Esophagus muscularis mucosa (tissue), 4 donors: ENCODE measurements around the gene NSF. TPM values are rescaled to one million over a fixed set of nuclear protein-coding genes. Genes with fewer than 3 reads are reported as not detected.

Experiments used
- DNase-seq: peaks from one replicate; pipeline ENCODE4 v3.0.0-alpha.2; 2017; ENCODE audit errors: extremely low spot score
- H3K27ac ChIP-seq, 4 donors: fragments of 200-600 bp; sonication (generic); replicated peaks in 1 of 4; 1 replicate in 3 of 4; 2 replicates in 1 of 4; pipeline ENCODE4 v1.5.1; 2016 to 2019; ENCODE audit warnings: mild to moderate bottlenecking in 1 of 4
- H3K27me3 ChIP-seq, 4 donors: fragments of 200-600 bp; sonication (generic); one replicate each; pipeline versions ENCODE4 v1.5.1 to v1.6.0; 2016 to 2019
- H3K36me3 ChIP-seq, 4 donors: fragments of 200-600 bp; sonication (generic); one replicate each; pipeline ENCODE4 v1.5.1; 2016 to 2019
- H3K4me1 ChIP-seq, 4 donors: fragments of 200-600 bp; sonication (generic); one replicate each; pipeline ENCODE4 v1.5.1; 2016 to 2019
- H3K4me3 ChIP-seq, 4 donors: fragments of 200-600 bp; sonication (generic); 1 replicate in 2 of 4; 2 replicates in 2 of 4; pipeline ENCODE4 v1.5.1; 2016 to 2019; ENCODE audit warnings: mild to moderate bottlenecking in 4 of 4, moderate library complexity in 1 of 4
- H3K9me3 ChIP-seq, 4 donors: fragments of 200-600 bp; sonication (generic); 1 replicate in 3 of 4; 2 replicates in 1 of 4; pipeline ENCODE4 v1.5.1; 2016 to 2019
- CTCF ChIP-seq, 3 experiments: fragments of 200-600 bp in 2 of 3; fragments of 450-650 bp in 1 of 3; sonication (generic) in 2 of 3; IDR thresholded peaks; one replicate each; pipeline ENCODE4 v1.5.1; 2017 to 2019; ENCODE audit warnings: antibody characterized with exemption in 3 of 3, mild to moderate bottlenecking in 2 of 3, moderate library complexity in 1 of 3
- EP300 ChIP-seq: sonication (generic); formaldehyde crosslinking; IDR thresholded peaks from one replicate; pipeline ENCODE4 v1.6.1; 2017; ENCODE audit warnings: antibody characterized with exemption
- POLR2A ChIP-seq: fragments of 450-650 bp; IDR thresholded peaks from one replicate; pipeline ENCODE4 v1.6.1; 2017; ENCODE audit warnings: antibody characterized with exemption, moderate library complexity, mild to moderate bottlenecking, low read depth
- POLR2AphosphoS5 ChIP-seq, 2 donors: sonication (generic); formaldehyde crosslinking; IDR thresholded peaks; one replicate each; pipeline ENCODE4 v1.6.1; 2017; ENCODE audit warnings: antibody characterized with exemption in 2 of 2
- WGBS: methylation state at CpG from one replicate; pipeline ENCODE4 v1.1.5; 2018; 5-methylcytosine and 5-hydroxymethylcytosine counted together
- intact Hi-C: fragments of 100-400 bp; cut with DNase I; formaldehyde crosslinking; loops from one replicate; pipeline ENCODE4 v1.15.1; 2023
- total RNA-seq, 4 donors: library from RNA; depleted of rRNA; stranded (reverse); fragments of >200 nt; gene quantifications; one replicate each; pipeline versions ENCODE4 v1.1.0 to v1.2.1, GENCODE V29; 2016

NSF gene
- total RNA-seq, 4 donors from 2014 or later, result 15.7 to 25.3 (median 17.9) TPM

- H3K27ac ChIP-seq, result no peak overlapping the region
Observed at GRCh38 chr17:46730026-46730425, 139.6 kb downstream of the NSF start.

GRCh38 chr17:46730679-46731078 lies 140.2 kb downstream of the NSF start:
- no peaks in the 10 kb centered on the region for H3K27me3 ChIP-seq
- no peak overlapping the region for H3K4me3 ChIP-seq
- no peaks in the 10 kb centered on the region for H3K9me3 ChIP-seq
- peaks cover 7 to 42% (median 21%) of the 10 kb centered on the region in 4 donors for H3K36me3 ChIP-seq
- intact Hi-C loops, result no loop called here
- TF ChIP-seq EP300 (no peak), CTCF (IDR thresholded peaks at IDR 0.05) (no peak), POLR2AphosphoS5 (IDR thresholded peaks at IDR 0.05) (no peak), POLR2A (no peak)
- no peaks in the 10 kb centered on the region for H3K4me1 ChIP-seq
- no peak overlapping the region for H3K27ac ChIP-seq
- 95% methylated on average over 1 of the region's 1 CpG for WGBS
- DNase-seq, result no peak

More at GRCh38 chr17:46730026-46730425, 139.6 kb downstream of the NSF start:
- WGBS, result 94% methylated on average over 2 of the region's 2 CpGs
- no peak for DNase-seq
- Histone ChIP-seq H3K27me3 (no peaks in the 10 kb centered on the region), H3K9me3 (no peaks in the 10 kb centered on the region), H3K4me1 (no peaks in the 10 kb centered on the region), H3K4me3 (no peak overlapping the region), H3K36me3 (peaks cover 7 to 42% (median 21%) of the 10 kb centered on the region in 4 donors)
- TF ChIP-seq EP300 (no peak), CTCF (IDR thresholded peaks at IDR 0.05) (no peak), POLR2AphosphoS5 (IDR thresholded peaks at IDR 0.05) (no peak), POLR2A (no peak)
- intact Hi-C loops, result no loop called here

- Histone ChIP-seq H3K27ac (no peak overlapping the region), H3K27me3 (no peaks in the 10 kb centered on the region), H3K36me3 (peaks cover 7 to 34% (median 17%) of the 10 kb centered on the region in 4 donors), H3K4me3 (no peak overlapping the region), H3K4me1 (no peaks in the 10 kb centered on the region), H3K9me3 (no peaks in the 10 kb centered on the region)
- TF ChIP-seq POLR2AphosphoS5 (IDR thresholded peaks at IDR 0.05) (no peak), POLR2A (no peak), EP300 (no peak), CTCF (IDR thresholded peaks at IDR 0.05) (no peak)
- DNase-seq, result no peak
- intact Hi-C loops, result no loop called here
- WGBS, result 83% methylated on average over 1 of the region's 1 CpG
Observed at GRCh38 chr17:46732160-46732559, 141.7 kb downstream of the NSF start.

- H3K4me3 ChIP-seq, result no peak overlapping the region
- no peak overlapping the region for H3K27ac ChIP-seq
- H3K9me3 ChIP-seq, result no peaks in the 10 kb centered on the region
- 87% methylated on average over 7 of the region's 7 CpGs for WGBS
- no peaks in the 10 kb centered on the region for H3K27me3 ChIP-seq
- peaks cover 7 to 27% (median 14%) of the 10 kb centered on the region in 4 donors for H3K36me3 ChIP-seq
- TF ChIP-seq POLR2A (no peak), CTCF (IDR thresholded peaks at IDR 0.05) (no peak), POLR2AphosphoS5 (IDR thresholded peaks at IDR 0.05) (no peak), EP300 (no peak)
- intact Hi-C loops, result no loop called here
- no peak for DNase-seq
- H3K4me1 ChIP-seq, result no peaks in the 10 kb centered on the region
Observed at GRCh38 chr17:46732754-46733398, 142.4 kb downstream of the NSF start.
